Osteoblast (primary cell): ENCODE data around the gene DDIT3. TPM values are rescaled to one million over a fixed set of nuclear protein-coding genes. Genes with fewer than 3 reads are reported as not detected.
"Not testable (repeated sequence)": the region's sequence is repeated elsewhere in the genome, so short reads cannot be mapped to it uniquely, and the experiment has no call there.

ENCODE experiments used
- DNase-seq: peaks from one replicate; pipeline ENCODE4 v3.0.0; 2011; ENCODE audit warnings: low spot score, mixed read lengths; ENCODE audit not compliant: insufficient read length; ENCODE audit errors: missing footprints
- H2AFZ ChIP-seq: 2 replicates; pipeline ENCODE4 v1.6.0; 2011; ENCODE audit warnings: mild to moderate bottlenecking, low read length
- H3K27ac ChIP-seq: 2 replicates; pipeline ENCODE4 v1.5.1; 2011; ENCODE audit warnings: mild to moderate bottlenecking, low read depth, low read length, moderate library complexity
- H3K27me3 ChIP-seq: 2 replicates; pipeline ENCODE4 v1.6.0; 2012; ENCODE audit warnings: mild to moderate bottlenecking, control low read depth, inconsistent platforms, low read length, moderate library complexity; ENCODE audit not compliant: insufficient read depth
- H3K36me3 ChIP-seq: 2 replicates; pipeline ENCODE4 v1.5.1; 2011; ENCODE audit warnings: mild to moderate bottlenecking, low read length, control low read depth, moderate library complexity; ENCODE audit not compliant: insufficient read depth
- H3K4me1 ChIP-seq: 2 replicates; pipeline ENCODE4 v1.5.1; 2011; ENCODE audit warnings: mild to moderate bottlenecking, low read length, control low read depth, moderate library complexity; ENCODE audit not compliant: insufficient read depth
- H3K4me2 ChIP-seq: 2 replicates; pipeline ENCODE4 v1.6.0; 2011; ENCODE audit warnings: mild to moderate bottlenecking, low read length; ENCODE audit not compliant: insufficient read depth
- H3K4me3 ChIP-seq: fragments of 200-600 bp; sonication (generic); 3 replicates; pipeline ENCODE4 v1.5.1; 2012; ENCODE audit warnings: mild to moderate bottlenecking, low read length, inconsistent platforms; ENCODE audit not compliant: insufficient read depth
- H3K79me2 ChIP-seq: 2 replicates; pipeline ENCODE4 v1.6.0; 2012; ENCODE audit warnings: mild to moderate bottlenecking, low read length, control low read depth, inconsistent platforms; ENCODE audit not compliant: insufficient read depth
- H3K9me3 ChIP-seq: 2 replicates; pipeline ENCODE4 v1.5.1; 2011; ENCODE audit warnings: low read depth, low read length, control low read depth
- H4K20me1 ChIP-seq: 2 replicates; pipeline ENCODE4 v1.6.0; 2012; ENCODE audit warnings: mild to moderate bottlenecking, low read length, control low read depth; ENCODE audit not compliant: insufficient read depth
- total RNA-seq: library from RNA; depleted of rRNA; stranded (reverse); fragments of >200 nt; gene quantifications from 2 replicates; pipeline ENCODE4 v1.2.3, GENCODE V29; 2012
- TF ChIP-seq, protein P1 (sequence below): IDR thresholded peaks from 2 replicates; pipeline ENCODE4 v1.5.1; 2011; ENCODE audit warnings: mild to moderate bottlenecking, low read depth, low read length, moderate library complexity; ENCODE audit errors: extremely low read depth

DDIT3 gene
- total RNA-seq, 1 donor: 136 TPM

DNA sequence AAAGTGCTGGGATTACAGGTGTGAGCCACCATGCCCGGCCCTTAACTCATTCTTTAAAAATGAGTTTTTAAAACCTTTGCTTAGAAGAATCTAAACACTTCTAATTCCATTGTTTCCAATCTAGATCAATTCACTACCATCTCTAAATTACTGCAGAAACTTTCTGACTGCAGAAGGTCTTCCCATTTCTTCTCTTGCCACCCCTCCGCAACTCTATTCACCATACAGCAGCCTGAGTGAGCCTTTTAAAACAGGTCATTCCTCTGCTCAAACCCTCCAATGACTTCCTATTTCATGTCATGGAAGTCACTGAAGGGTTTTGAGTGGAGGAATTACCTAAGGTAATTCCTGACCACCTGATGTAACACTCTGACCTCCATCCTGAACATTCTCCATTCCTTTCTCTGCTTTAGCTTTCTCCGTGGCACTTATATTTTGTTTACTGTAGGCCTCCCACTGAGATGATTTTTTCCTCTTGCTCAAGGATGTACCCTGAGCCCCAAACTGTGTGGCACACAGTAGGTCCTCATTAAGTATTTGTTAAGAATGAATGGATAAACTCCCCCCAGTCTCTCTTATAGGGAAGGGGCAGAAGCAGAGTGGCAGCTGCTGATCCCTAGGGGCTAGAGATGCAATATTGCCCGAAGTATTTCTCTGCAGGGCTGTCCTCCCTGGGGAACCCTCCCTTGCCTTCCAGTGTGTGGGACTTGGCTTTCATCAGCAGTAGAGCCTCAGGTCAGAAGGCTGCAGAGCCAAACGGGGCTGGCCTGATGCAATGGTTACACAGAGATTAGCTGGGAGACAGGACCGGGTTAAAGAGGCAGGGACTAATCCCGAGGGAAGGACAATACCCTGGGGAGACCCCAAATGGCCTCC is 1.2 kb downstream of the DDIT3 start:
- H3K4me1 ChIP-seq: peaks cover 51% of the 10 kb centered on the region
- peak overlapping the region; percentile 82 for H3K4me2 ChIP-seq
- TF ChIP-seq, protein P1, sequence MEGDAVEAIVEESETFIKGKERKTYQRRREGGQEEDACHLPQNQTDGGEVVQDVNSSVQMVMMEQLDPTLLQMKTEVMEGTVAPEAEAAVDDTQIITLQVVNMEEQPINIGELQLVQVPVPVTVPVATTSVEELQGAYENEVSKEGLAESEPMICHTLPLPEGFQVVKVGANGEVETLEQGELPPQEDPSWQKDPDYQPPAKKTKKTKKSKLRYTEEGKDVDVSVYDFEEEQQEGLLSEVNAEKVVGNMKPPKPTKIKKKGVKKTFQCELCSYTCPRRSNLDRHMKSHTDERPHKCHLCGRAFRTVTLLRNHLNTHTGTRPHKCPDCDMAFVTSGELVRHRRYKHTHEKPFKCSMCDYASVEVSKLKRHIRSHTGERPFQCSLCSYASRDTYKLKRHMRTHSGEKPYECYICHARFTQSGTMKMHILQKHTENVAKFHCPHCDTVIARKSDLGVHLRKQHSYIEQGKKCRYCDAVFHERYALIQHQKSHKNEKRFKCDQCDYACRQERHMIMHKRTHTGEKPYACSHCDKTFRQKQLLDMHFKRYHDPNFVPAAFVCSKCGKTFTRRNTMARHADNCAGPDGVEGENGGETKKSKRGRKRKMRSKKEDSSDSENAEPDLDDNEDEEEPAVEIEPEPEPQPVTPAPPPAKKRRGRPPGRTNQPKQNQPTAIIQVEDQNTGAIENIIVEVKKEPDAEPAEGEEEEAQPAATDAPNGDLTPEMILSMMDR: no peak
- H3K27me3 ChIP-seq: no peaks in the 10 kb centered on the region
- no peak overlapping the region for H2AFZ ChIP-seq
- peak overlapping the region; percentile 99 for H3K27ac ChIP-seq
- no peaks in the 10 kb centered on the region for H3K9me3 ChIP-seq
- H3K36me3 ChIP-seq: peaks cover 48% of the 10 kb centered on the region
- peaks cover 48% of the 10 kb centered on the region for H3K79me2 ChIP-seq
- H3K4me3 ChIP-seq: peak overlapping the region; percentile 83
- H4K20me1 ChIP-seq: peaks cover 46% of the 10 kb centered on the region
- DNase-seq: peak; percentile 84

DNA sequence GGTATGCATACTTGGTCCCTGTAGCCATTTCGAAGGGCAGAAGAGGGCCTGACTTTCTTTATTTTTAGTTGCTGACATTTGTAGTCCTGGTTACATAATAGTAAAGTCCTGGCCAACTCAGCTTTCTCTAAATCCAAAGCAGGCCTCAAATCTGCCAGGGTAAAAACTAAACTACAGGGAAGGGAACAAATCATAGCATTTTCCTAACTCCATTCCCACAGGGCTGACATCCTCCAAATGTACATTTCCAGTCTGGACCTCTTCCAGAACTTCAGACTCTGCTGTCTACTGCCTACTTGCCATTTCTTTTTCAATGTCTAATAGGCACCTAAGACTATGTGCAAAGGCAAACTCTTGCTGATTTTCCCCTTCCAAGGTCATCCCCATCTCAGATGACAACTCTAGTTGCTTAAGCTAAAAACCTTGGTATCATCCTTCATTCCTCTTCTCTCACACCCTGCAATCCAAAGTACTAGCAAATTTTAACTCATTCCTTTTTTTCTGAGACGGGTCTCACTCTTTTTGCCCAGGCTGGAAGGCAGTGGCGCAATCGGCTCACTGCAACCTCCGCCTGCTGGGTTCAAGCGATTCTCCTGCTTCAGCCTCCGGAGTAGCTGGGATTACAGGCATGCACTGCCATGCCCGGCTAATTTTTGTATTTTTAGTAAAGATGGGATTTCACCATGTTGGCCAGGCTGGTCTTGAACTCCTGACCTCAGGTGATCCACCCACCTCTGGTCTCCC is 2.0 kb downstream of the DDIT3 start:
- no peaks in the 10 kb centered on the region for H3K27me3 ChIP-seq
- peaks cover 40% of the 10 kb centered on the region for H3K79me2 ChIP-seq
- TF ChIP-seq, protein P1: no peak
- peaks cover 38% of the 10 kb centered on the region for H4K20me1 ChIP-seq
- H3K4me3 ChIP-seq: peak overlapping the region; percentile 83
- DNase-seq: peak; percentile 76
- peaks cover 43% of the 10 kb centered on the region for H3K4me1 ChIP-seq
- H3K36me3 ChIP-seq: peaks cover 52% of the 10 kb centered on the region
- peak overlapping the region; percentile 82 for H3K4me2 ChIP-seq
- no peak overlapping the region for H2AFZ ChIP-seq
- H3K27ac ChIP-seq: peak overlapping the region; percentile 99
- no peaks in the 10 kb centered on the region for H3K9me3 ChIP-seq

DNA sequence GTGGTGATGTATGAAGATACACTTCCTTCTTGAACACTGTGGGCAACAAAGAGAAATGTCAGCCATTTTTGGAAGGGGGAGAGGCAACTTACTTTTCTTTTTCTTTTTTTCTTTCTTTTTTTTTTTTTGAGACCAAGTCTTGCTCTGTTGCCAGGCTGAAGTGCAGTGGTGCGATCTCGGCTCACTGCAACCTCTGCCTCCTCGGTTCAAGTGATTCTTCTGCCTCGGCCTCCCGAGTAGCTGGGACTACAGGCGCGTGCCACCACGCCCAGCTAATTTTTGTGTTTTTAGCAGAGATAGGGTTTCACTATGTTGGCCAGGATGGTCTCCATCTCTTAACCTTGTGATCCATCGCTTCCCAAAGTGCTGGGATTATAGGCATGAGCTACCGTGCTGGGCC is 2.6 kb downstream of the DDIT3 start:
- peak overlapping the region; percentile 99 for H3K27ac ChIP-seq

DNA sequence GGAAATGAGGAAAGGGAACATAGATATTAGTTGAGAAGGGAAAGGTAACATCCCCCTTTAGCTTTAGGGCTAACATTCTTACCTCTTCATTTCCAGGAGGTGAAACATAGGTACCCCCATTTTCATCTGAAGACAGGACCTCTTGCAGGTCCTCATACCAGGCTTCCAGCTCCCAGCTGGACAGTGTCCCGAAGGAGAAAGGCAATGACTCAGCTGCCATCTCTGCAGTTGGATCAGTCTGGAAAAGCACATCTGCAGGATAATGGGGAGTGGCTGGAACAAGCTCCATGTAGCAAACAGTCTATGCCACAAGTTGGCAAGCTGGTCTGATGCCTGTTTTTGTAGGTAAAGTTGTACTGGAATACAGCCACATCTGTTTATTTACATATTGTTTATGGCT is 3.1 kb downstream of the DDIT3 start:
- Histone ChIP-seq H3K4me2 (peak overlapping the region; percentile 21), H3K4me3 (no peak overlapping the region), H3K79me2 (peaks cover 38% of the 10 kb centered on the region), H3K27ac (peak overlapping the region; percentile 99), H2AFZ (no peak overlapping the region), H3K27me3 (no peaks in the 10 kb centered on the region), H3K36me3 (peaks cover 63% of the 10 kb centered on the region), H3K9me3 (no peaks in the 10 kb centered on the region), H4K20me1 (peaks cover 39% of the 10 kb centered on the region), H3K4me1 (peaks cover 42% of the 10 kb centered on the region)
- DNase-seq: no peak
- TF ChIP-seq, protein P1: no peak

More for the DNA sequence above, 2.6 kb downstream of the DDIT3 start:
- Histone ChIP-seq H3K4me1 (peaks cover 43% of the 10 kb centered on the region), H3K79me2 (peaks cover 38% of the 10 kb centered on the region), H4K20me1 (peaks cover 39% of the 10 kb centered on the region), H3K4me2 (peak overlapping the region; percentile 82), H3K36me3 (peaks cover 58% of the 10 kb centered on the region), H3K4me3 (peak overlapping the region; percentile 83)
- not testable (repeated sequence) for H3K9me3 ChIP-seq, H2AFZ ChIP-seq, DNase-seq, H3K27me3 ChIP-seq
